Measurements from ENCODE around the gene BAX.

BAX gene

GRCh38 chr19:48988860-48989259 is 34.2 kb downstream of the BAX start:
- no peak for DNase-seq

- no peak for DNase-seq
Measured at GRCh38 chr19:48989701-48990291, 35.1 kb downstream of the BAX start.

- no peak for DNase-seq
Measured at GRCh38 chr19:48990400-48990799, 35.7 kb downstream of the BAX start.

- DNase-seq: no peak
Measured at GRCh38 chr19:48991011-48991609, 36.4 kb downstream of the BAX start.

GRCh38 chr19:48991873-48992580 is 37.4 kb downstream of the BAX start:
- no peak for DNase-seq

GRCh38 chr19:48992581-48993174 is 38.0 kb downstream of the BAX start:
- DNase-seq: no peak

GRCh38 chr19:48993175-48994034 is 38.7 kb downstream of the BAX start, which contains the start of the genes GYS1 and RUVBL2:
Gene GYS1, minus strand, starts transcription at chr19:48993309. Its CDS starts 197 bp downstream, at chr19:48993112.
Gene RUVBL2, plus strand, starts transcription at chr19:48993887. Its CDS starts 25 bp downstream, at chr19:48993912.
- peak; percentile 100 for DNase-seq

- no peak for DNase-seq
Measured at GRCh38 chr19:48994035-48994386, 39.3 kb downstream of the BAX start.

GRCh38 chr19:48997972-48998371 is 43.3 kb downstream of the BAX start:
- peak; percentile 63 for DNase-seq

- peak; percentile 74 for DNase-seq
Measured at GRCh38 chr19:48999481-49000325, 45.0 kb downstream of the BAX start.

GRCh38 chr19:49004133-49004532 is 49.5 kb downstream of the BAX start:
- DNase-seq: no peak

GRCh38 chr19:49004964-49005614 is 50.4 kb downstream of the BAX start:
- no peak for DNase-seq

GRCh38 chr19:49006905-49007304 is 52.2 kb downstream of the BAX start:
- DNase-seq: no peak

GRCh38 chr19:49009828-49010227 is 55.2 kb downstream of the BAX start:
- DNase-seq: no peak

GRCh38 chr19:49010453-49010852 is 55.8 kb downstream of the BAX start:
- DNase-seq: no peak

GRCh38 chr19:49011194-49011593 is 56.5 kb downstream of the BAX start:
- DNase-seq: no peak
